Left cardiac atrium (tissue), 4 donors: ENCODE measurements around the gene PRKCQ. TPM values are rescaled to one million over a fixed set of nuclear protein-coding genes. Genes with fewer than 3 reads are reported as not detected.
A peak's percentile ranks its signal among the peaks of the same experiment; 100 is the strongest.
"Not testable (repeated sequence)": the region's sequence is repeated elsewhere in the genome, so short reads cannot be mapped to it uniquely, and the experiment has no call there.

ENCODE experiments used
- ATAC-seq, 2 donors: fragments of 200-7000 bp; cut with Tn5 transposase; one replicate each; pipeline ENCODE4 v1.9.1; 2020; ENCODE audit warnings: mild to moderate bottlenecking in 2 of 2, moderate library complexity in 2 of 2
- DNase-seq: peaks from one replicate; pipeline ENCODE4 v3.0.0-alpha.2; 2020
- intact Hi-C, 2 donors: fragments of 100-400 bp; cut with DNase I; formaldehyde crosslinking; loops; one replicate each; pipeline versions ENCODE4 v1.14.1 to v1.15.1; 2022 to 2023
- total RNA-seq, 2 donors: library from RNA; stranded (reverse); fragmentation: NEBNext Ultra II Directional; extraction: Animal tissue kit (Norgen Biotek cat#: 25700); gene quantifications; one replicate each; pipeline ENCODE4 v1.2.1, GENCODE V29; 2021
- donor health status: DM: no; HTN: yes; CAD: no.
- donor health status: DM: no; HTN: yes; CAD: no; lungs with severe emphysema.
- donor health status: DM: yes; HTN: yes; CAD: no.
- donor health status: Dilated cardiomyopathy.

Gene PRKCQ
- total RNA-seq, 2 donors from 2014 or later = 0.34 to 0.62 TPM

DNA sequence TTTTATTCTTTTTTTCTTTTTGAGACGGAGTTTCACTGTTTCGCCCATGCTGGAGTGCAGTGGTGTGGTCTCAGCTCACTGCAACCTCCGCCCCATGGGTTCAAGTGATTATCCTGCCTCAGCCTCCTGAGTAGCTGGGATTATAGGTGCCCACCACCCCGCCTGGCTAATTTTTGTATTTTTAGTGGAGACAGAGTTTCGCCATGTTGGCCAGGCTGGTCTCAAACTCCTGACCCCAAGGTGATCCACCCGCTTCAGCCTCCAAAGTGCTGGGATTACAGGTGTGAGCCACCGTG lies 107.4 kb downstream of the PRKCQ start:
- intact Hi-C loops, ATAC-seq, DNase-seq: not testable (repeated sequence)

DNA sequence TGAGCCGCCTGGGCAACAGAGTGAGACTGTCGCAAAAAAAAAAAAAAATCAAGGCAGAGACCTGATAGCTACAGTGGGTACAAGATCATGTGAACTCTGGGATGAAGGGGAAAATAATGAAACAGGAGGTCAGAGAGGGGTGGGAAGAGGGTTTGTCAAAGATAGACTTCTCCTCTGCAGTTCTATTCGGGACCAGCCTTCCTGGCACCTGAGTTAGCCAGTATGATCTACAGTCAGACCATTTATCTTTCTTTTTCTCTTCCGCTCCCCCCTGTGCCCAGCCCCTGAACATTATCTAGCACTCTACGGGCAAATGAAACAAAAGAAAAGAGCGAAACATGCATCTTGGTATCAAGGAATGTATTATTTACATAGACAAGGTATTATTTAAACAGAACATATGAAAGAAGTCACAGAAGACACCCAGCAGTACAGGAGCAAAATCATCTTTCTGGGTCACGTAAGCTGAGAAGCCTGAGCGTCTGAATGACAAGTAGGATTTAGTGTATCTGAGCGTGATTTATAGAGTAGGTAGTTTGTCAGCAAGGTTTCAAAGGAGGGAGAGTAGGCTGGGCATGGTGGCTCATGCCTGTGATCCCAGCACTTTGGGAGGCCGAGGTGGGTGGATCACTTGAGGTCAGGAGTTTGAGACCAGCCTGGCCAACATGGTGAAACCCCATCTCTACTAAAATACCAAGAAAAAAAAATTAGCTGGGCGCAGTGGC lies 109.0 kb downstream of the PRKCQ start:
- ATAC-seq (no peak), DNase-seq (no peak)
- intact Hi-C loops = no loop called here

DNA sequence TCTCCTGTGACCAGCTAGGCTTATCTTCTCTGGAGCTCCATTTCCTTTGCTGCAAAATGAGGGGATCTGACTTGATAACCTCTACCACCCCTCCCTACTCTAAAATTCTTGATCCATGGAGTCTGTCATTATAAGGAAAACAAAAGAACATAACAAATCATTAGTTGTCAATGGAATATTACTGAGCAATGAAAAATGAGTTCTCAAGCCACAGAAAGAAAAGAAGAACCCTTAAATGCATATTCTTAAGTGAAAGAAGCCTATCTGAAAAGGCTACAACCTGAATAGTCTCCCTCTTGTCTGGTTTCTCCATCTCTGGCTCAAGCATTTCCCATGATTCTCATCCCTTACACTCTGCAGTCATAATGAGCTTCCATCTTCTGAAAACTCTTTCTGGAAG lies 110.4 kb downstream of the PRKCQ start:
- intact Hi-C loops = no loop called here
- ATAC-seq = no peak
- DNase-seq = no peak

DNA sequence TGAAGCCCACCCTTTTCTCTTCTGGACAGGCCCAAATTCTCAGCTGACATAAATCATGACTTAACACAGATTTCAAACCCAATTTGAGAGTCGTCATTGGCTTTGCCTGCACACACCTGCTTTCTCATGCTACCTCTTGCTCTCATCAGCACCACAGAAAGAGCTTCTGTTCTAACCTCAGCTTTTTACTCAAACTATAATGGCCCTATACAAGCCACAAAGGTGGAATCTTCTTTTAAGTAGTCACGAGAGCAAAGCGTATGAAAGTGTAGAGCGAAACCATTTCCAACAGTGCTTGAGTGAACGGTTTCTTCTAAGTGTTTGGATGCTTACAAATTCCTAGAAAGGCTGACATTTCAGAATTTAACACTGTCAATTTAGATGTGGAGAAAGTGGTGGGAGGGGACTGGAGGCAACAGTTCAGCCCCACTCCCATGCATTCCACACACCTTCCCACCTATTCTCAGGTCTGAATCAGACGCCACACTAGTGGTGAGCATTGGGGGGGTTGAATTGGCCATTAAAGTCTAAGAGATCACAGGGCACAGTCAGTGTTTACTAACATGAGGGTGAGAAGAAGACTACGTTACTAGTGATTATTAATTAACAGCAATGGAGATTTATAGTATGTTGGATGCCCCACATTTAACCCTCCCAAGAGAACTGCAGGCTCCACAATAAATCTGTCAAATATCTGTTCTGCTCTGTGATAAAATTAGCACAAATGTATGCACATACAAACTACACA lies 114.0 kb downstream of the PRKCQ start:
- intact Hi-C loops = no loop called here
- no peak for DNase-seq
- ATAC-seq = no peak

DNA sequence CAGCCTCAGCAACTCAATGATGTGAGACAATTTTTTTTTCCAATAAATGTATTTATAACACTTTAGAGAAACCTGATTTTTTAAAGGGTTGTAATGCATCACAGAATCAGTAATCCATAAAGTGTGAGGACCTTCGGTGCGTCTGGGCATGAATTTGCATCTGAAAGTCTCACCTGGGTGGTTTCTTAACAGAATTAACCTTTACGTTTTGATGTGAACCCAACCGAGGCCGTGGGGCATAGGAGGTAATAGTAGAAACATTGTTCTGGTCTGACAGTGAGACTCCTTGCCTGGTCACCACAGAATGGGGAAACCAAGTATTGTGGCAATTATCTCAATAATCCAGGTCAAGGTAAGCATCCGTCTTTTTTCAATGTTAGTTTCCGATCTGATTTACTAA lies 114.6 kb downstream of the PRKCQ start:
- intact Hi-C loops = no loop called here
- ATAC-seq (no peak), DNase-seq (no peak)

DNA sequence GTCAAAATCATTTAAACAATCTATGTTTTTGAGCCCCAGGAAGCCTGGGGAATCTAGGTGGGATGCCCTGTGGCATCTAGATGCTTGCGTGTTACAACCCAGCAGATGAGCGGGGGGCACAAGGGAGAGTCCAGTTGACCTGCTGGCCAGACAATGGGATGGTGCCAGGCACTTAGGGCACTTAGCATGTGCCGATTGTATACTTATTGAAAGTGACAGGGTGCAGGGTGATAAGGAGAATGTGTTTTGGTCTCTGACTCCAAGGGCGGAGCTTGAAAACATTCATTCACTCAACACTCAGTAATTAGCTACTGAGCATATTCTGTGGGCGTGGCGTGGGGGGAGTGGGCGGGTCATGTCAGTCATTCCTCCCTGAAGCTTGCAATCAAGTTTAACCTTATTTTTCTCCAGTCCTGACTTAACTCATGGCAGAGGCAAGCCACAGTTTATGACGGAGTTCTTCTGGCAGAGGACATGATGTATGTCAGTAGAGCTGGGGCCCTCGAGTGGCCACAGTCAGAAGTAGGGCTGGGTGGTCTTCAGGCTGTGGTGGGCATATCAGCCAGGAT lies 115.1 kb downstream of the PRKCQ start:
- ATAC-seq (no peak), DNase-seq (no peak)
- intact Hi-C loops = no loop called here

DNA sequence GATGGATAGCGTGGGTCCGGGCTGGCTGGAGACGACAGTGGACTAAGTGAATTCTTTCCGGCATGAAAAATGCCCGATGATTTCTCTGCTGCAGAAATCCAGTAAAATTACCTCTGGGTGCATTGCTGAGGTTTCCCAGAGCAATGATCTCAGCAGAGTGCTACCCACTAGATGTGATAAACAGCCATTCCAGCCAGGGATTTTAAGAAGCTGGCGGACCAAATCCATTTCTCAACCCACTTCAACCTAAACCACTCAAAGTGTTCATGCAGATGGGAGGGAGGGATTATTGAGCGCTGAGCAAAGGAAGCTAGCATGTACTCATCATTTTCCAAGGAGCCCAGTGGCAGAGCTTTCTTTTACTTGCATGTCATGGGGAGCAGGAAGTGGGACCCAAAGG lies 116.7 kb downstream of the PRKCQ start:
- intact Hi-C loops = no loop called here
- ATAC-seq (no peak), DNase-seq (no peak)

DNA sequence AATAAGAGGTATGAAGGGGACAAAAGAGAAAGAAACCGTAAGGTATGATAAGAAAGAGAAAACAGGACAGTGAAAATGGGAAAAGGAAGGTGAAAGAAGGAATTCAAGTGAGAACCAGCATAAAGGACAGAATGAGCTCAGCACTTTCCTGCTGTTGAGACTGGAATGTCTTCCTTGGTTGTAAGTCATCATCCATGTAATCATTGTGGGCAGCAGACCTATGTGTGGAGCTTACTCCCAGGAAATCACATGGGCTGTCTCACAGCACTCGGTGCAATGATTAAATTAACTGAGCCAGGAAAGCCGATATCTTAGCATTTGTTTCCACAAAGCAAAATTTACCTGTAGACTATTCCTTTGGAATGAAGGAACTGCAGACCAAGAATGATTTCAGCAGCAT lies 118.1 kb downstream of the PRKCQ start:
- DNase-seq (no peak), ATAC-seq (no peak)
- intact Hi-C loops = no loop called here

DNA sequence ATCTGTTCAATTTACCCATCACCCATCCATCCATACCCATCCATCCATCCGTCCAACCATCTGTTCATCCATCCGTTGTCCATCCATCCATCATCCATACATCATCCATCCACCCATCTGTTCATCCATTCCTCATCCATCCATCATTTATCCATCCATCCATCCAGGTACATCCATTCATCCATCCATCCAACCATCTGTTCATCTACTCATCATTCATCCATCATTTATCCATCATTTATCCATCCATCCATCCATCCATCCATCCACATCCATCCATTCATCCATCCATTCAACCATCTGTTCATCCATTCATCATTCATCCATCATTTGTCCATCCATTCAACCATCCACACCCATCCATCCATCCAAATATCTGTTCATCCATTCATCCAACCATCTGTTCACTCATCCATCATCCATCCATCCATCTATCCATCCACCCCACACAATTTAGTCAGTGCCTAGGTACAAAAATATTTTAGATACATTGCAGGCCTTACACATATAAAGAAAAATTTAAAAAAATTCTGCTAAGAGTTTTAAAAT lies 119.1 kb downstream of the PRKCQ start:
- intact Hi-C loops = no loop called here
- no peak for ATAC-seq
- DNase-seq = no peak

DNA sequence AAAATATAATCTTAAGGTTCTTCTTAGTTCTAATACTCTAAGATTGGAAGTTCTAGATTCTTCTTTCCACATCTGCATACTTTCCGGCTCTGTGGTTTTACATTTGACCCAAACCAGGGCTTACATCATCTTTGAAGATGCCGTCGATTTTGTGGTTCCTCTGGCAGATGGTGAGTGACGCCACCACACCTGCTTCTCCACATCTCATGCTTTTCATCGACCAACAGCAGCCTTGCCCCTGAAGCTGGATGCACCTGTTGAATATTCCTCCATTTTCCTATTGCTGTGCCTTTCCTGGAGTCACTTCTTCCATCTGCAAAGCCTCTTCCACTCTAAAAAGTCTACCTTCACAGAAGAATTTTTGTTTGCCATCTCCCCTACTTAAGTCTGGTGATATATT lies 121.3 kb downstream of the PRKCQ start:
- intact Hi-C loops = no loop called here
- no peak for ATAC-seq

DNA sequence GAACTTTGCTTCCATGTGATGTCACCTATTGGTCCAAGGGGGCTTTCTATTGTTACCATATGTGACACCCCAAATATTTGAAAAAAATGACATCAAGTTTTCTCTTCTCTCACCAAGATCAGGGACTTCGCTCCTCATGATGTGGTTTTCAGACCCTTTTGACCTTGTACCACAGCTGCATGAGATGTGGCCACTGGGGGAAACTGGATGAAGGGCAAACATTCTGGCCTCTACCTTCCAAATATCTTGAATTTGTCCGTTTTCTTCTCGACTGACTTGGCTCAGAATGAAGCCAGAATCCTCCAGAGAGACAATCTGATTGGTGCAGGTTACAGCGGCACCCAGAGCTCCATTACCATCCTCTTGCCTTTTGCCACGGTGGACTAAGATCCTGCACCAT lies 122.7 kb downstream of the PRKCQ start:
- DNase-seq = no peak
- intact Hi-C loops = no loop called here
- ATAC-seq = no peak

More for the DNA sequence above, 121.3 kb downstream of the PRKCQ start:
- DNase-seq = no peak

DNA sequence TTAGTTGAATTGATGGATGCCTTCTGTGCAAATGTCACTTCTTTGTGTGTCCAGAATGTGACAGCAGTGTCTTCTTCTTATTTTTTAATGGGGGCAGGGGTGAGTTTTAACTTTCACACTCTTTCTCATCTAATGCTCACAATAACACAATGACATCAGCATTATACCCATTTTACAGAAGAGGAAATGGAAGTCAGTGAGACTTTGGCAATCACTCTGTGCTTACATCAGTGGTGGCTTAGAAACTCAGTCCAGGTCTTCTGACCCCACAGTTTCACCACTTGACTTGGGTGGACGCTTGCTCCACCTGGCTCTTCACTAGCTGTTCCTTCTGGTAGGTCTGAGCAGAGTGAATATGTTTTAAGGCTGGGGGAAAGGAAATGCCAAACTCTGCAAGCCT lies 124.0 kb downstream of the PRKCQ start:
- ATAC-seq (no peak), DNase-seq (no peak)
- intact Hi-C loops = no loop called here

DNA sequence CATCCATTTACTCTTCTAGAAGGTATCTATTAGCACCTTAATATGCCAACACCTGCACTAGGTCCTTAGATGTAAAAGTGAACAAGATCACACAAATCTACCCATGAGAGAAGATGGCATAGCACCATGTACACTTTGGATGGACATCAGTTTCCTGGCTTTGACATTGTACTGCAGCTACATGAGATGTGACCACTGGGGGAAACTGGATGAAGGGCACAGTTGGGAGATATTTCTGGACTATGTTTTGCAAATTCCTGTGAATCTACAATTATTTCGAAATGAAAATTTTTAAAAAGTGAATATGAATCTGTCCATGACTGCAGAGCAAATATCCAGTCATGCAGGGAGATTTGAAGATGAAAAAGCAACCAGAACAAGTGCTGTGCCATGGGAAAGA lies 124.5 kb downstream of the PRKCQ start:
- ATAC-seq (no peak), DNase-seq (no peak)
- intact Hi-C loops = no loop called here

DNA sequence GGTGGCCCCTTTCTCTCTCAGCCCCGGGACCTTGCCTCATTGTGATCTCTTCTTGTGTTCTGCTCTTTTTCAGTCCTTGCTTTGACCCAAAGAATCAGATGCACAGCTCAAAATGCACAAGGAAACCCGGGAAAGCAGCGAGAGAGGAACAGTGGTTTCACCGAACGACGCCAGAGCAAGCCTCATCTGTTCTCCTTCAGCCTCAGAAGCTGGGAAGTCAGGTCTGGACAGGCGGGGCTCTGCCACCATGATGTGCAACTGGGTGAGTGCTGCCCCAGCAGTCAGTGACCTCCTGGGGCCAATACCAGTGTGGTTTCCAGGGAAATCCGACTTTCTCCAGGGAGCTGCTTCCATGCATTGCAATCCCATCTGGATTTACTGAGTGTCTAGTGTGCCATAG lies 133.4 kb downstream of the PRKCQ start:
- ATAC-seq = no peak
- intact Hi-C loops = no loop called here
- no peak for DNase-seq

DNA sequence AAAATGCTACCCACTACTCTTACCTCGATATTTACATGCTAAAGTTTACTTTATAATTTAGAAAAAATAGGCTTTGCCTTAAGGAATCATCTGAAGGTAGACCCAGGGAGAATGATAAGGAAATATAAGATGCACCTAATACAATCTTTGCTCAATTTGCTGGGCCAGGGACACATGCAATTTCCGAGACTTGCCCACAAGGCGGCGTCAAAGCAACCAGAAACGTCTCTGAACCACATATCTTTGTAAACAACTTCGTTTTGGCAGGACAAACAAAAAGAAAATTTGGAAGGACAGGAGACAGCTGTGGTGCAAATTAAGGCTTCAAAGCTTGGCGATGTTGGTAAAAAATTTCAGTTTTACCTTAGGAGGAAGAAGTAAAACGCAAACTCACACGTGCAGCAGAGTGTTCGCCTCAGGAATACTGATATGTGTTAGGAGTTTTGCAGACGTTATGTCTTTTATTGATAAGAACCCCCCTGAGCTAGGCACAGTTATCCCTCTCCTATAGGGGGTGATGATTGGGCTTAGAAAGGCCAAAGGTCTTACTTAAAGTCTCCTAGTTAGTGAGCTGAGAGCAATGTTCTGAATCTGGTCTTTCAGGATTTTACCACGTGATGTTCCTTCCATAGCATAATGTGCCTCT lies 134.3 kb downstream of the PRKCQ start:
- intact Hi-C loops = no loop called here
- no peak for ATAC-seq
- DNase-seq = peak; percentile 31

DNA sequence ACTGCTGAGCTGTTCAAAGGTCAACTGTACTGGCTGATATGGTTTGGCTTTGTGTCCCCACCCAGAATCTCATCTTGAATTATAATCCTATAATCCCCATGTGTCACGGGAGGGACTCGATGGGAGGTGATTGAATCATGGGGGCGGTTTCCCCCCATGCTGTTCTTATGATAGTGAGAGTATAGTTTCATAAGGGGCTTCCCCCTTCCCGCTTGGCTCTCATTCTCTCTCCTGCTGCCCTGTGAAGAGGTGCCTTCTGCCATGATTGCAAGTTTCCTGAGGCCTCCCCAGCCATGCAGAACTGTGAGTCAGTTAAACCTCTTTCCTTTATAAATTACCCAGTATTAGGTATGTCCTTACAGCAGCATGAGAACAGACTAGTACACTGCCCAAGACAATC lies 140.2 kb downstream of the PRKCQ start:
- intact Hi-C loops, DNase-seq, ATAC-seq: not testable (repeated sequence)

DNA sequence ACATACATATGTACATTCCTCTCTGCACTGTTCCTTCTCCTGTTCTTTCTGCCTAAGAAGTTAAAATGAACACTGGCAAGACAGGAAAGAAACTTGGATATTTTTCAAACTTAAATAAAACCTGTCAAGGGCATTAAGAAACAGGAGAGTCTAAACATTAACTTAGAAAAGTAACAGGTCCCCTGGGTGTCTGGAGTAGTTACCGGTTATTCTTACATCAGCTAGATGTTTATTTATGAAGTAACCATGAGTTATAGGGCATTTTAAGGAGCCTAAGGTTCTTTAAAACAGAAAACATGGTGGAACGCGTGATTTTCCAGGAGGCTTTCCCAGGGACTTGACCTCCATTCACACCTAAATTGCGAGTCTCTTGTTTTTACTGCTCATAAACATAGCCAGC lies 148.2 kb downstream of the PRKCQ start:
- DNase-seq = no peak
- intact Hi-C loops = no loop called here
- ATAC-seq = no peak

DNA sequence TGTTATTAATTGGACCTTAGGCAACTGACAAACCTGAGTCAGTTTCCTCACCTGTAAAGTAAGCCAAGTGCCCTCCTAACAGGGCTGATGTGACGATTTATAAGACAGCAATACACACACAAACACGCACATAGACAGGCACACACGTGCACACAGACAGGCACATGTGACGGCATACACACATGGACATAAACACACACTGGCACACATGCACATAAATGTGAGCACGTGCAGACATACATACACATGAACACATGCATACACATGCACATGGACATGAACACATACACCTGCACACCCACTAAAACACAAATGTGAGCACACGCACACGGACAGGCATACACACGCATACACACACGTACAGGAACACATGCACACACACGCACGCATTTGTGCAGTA lies 148.9 kb downstream of the PRKCQ start:
- ATAC-seq (no peak), DNase-seq (no peak)
- intact Hi-C loops = no loop called here

DNA sequence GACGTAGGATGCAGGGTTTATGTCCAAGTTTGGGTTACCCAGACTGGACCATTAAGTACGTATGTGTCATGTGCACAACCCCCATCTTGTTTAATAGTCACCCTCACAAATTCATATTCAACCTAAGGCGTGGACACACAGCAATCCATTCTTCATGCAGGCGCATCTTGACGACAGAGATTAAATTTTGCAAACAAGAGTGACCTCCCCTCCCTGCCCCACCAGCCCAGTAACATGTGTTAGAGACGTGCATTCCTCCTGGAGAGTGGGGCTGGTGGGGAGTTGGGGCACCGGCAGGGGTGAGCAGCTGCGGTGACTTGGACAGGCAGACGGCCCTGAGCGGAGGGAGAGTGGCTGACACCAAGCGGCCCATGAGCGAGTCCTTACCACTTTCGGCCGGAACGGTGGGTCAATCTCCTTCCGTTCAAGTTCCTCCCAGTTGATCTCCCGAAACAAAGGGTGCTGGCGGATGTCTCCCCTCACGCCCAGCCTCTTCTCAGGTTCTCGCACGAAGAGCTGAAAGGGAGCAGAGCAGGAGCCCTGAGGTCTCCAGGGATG lies 149.6 kb downstream of the PRKCQ start:
- intact Hi-C loops = no loop called here
- ATAC-seq = no peak
- no peak for DNase-seq
